Stimulated activated CD8-positive, alpha-beta memory T cell treated with anti-CD3 and anti-CD28 coated beads, Interleukin-7, amount 100 ng/mL, for 48 hours (primary cell): ENCODE data around the gene WNT7B.

Experiments used
- DNase-seq, 2 donors: peaks; one replicate each; pipeline ENCODE4 v3.0.0-alpha.2; 2020; ENCODE audit warnings: low read depth in 1 of 2; ENCODE audit errors: extremely low read depth in 1 of 2

The WNT7B gene

GRCh38 chr22:45933506-45934167 is 43.3 kb downstream of the WNT7B start:
- DNase-seq: no peak

GRCh38 chr22:45932071-45932470 is 44.9 kb downstream of the WNT7B start:
- no peak for DNase-seq

GRCh38 chr22:45931042-45931441 is 45.9 kb downstream of the WNT7B start:
- DNase-seq: no peak

- no peak for DNase-seq
Measured at GRCh38 chr22:45930324-45930723, 46.6 kb downstream of the WNT7B start.

GRCh38 chr22:45929649-45930048 is 47.3 kb downstream of the WNT7B start:
- no peak for DNase-seq

GRCh38 chr22:45928726-45929368 is 48.1 kb downstream of the WNT7B start:
- DNase-seq: no peak

GRCh38 chr22:45927059-45927458 is 49.9 kb downstream of the WNT7B start:
- DNase-seq: no peak

- DNase-seq: no peak
Measured at GRCh38 chr22:45926433-45926832, 50.5 kb downstream of the WNT7B start.

GRCh38 chr22:45925811-45926351 is 51.1 kb downstream of the WNT7B start:
- DNase-seq: no peak

GRCh38 chr22:45923835-45924234 is 53.1 kb downstream of the WNT7B start:
- no peak for DNase-seq

GRCh38 chr22:45923212-45923611 is 53.8 kb downstream of the WNT7B start:
- DNase-seq: no peak

GRCh38 chr22:45922661-45923060 is 54.3 kb downstream of the WNT7B start:
- DNase-seq: no peak

- no peak for DNase-seq
Measured at GRCh38 chr22:45922256-45922655, 54.7 kb downstream of the WNT7B start.

- DNase-seq: no peak
Measured at GRCh38 chr22:45919504-45920286, 57.3 kb downstream of the WNT7B start.

- no peak for DNase-seq
Measured at GRCh38 chr22:45918459-45919370, 58.2 kb downstream of the WNT7B start.

- no peak for DNase-seq
Measured at GRCh38 chr22:45917700-45918458, 59.1 kb downstream of the WNT7B start.

GRCh38 chr22:45917146-45917545 is 59.8 kb downstream of the WNT7B start:
- no peak for DNase-seq

GRCh38 chr22:45916515-45916914 is 60.4 kb downstream of the WNT7B start:
- no peak for DNase-seq

- no peak for DNase-seq
Measured at GRCh38 chr22:45915841-45916240, 61.1 kb downstream of the WNT7B start.

- DNase-seq: no peak
Measured at GRCh38 chr22:45915151-45915550, 61.8 kb downstream of the WNT7B start.
